Panc1 (cell line): ENCODE results near the gene MYLK. TPM values are rescaled to one million over a fixed set of nuclear protein-coding genes. Genes with fewer than 3 reads are reported as not detected.

ENCODE experiments used
- ATAC-seq: fragments of 200-7000 bp; cut with Tn5 transposase; 2 replicates; pipeline ENCODE4 v1.9.1; 2020; ENCODE audit warnings: mild to moderate bottlenecking, moderate library complexity
- BruUV-seq: library from RNA; stranded (reverse); fragments of 400-500 nt; replicated peaks from 2 replicates; lab custom pipeline; 2021; lab: Mats Ljungman, UMichigan
- CTCF ChIA-PET: fragments of 300-600 bp; sonication (Branson Sonifier 250); formaldehyde crosslinking; loops from one replicate; lab custom pipeline; 2022; ENCODE audit warnings: antibody characterized with exemption; lab: Charles Lee
- POLR2A ChIA-PET: fragments of 300-600 bp; sonication (Branson Sonifier 250); formaldehyde crosslinking; loops from one replicate; lab custom pipeline; 2022; ENCODE audit warnings: antibody characterized with exemption; lab: Charles Lee
- DNase-seq: peaks from one replicate; pipeline ENCODE4 v3.0.0-alpha.2; 2010; ENCODE audit warnings: low read depth, low spot score
- H3K27ac ChIP-seq: 2 replicates; pipeline ENCODE4 v1.5.1; 2011; ENCODE audit warnings: mild to moderate bottlenecking, low read length, inconsistent platforms
- H3K27me3 ChIP-seq: fragments of 200-500 bp; sonication (Bioruptor generic); 2 replicates; pipeline ENCODE4 v1.6.0; 2014; ENCODE audit warnings: low read length, inconsistent platforms; ENCODE audit not compliant: control insufficient read depth, insufficient read depth
- H3K36me3 ChIP-seq: fragments of 200-500 bp; sonication (Bioruptor generic); 2 replicates; pipeline ENCODE4 v1.5.1; 2014; ENCODE audit warnings: inconsistent platforms, mild to moderate bottlenecking, low read length, moderate library complexity; ENCODE audit not compliant: control insufficient read depth, insufficient read depth
- H3K4me1 ChIP-seq: 2 replicates; pipeline ENCODE4 v1.5.1; 2011; ENCODE audit warnings: inconsistent platforms, mild to moderate bottlenecking, low read length, moderate library complexity; ENCODE audit not compliant: control insufficient read depth, insufficient read depth
- H3K4me3 ChIP-seq, 2 experiments: 2 replicates each; pipeline ENCODE4 v1.5.1; 2011 to 2012; ENCODE audit warnings: low read depth in 2 of 2, low read length in 2 of 2, mild to moderate bottlenecking in 2 of 2, inconsistent platforms in 1 of 2, moderate library complexity in 1 of 2
- H3K9me3 ChIP-seq: fragments of 200-500 bp; sonication (Bioruptor generic); 2 replicates; pipeline ENCODE4 v1.5.1; 2014; ENCODE audit warnings: low read depth, mild to moderate bottlenecking, inconsistent platforms, low read length, moderate library complexity; ENCODE audit not compliant: control insufficient read depth, insufficient read depth
- POLR2AphosphoS5 ChIP-seq: IDR thresholded peaks from 2 replicates; pipeline ENCODE4 v1.6.1; 2012; ENCODE audit warnings: mild to moderate bottlenecking, low read depth, low read length, moderate library complexity
- SIN3A ChIP-seq: IDR thresholded peaks from 2 replicates; pipeline ENCODE4 v1.6.1; 2012; ENCODE audit warnings: low read depth, mild to moderate bottlenecking, low read length, moderate library complexity, borderline replicate concordance; ENCODE audit not compliant: insufficient read depth
- TCF7L2 ChIP-seq: IDR thresholded peaks from 2 replicates; pipeline ENCODE4 v1.6.1; 2011; ENCODE audit warnings: mild to moderate bottlenecking, low read depth, low read length, inconsistent platforms
- in situ Hi-C: cut with HindIII; loops from 2 replicates; pipeline ENCODE4 v1.10.0; 2016; ENCODE audit warnings: low sequenced_read_pairs, low pct_unique_long_range_greater_than_20kb
- intact Hi-C: fragments of 100-400 bp; cut with micrococcal nuclease; formaldehyde crosslinking; loops from one replicate; pipeline ENCODE4 v1.10.0; 2022; ENCODE audit not compliant: unreplicated experiment
- total RNA-seq: library from RNA; stranded (reverse); gene quantifications from one replicate; pipeline ENCODE4 v1.2.1, GENCODE V29; 2021; ENCODE audit not compliant: unreplicated experiment
- TF ChIP-seq, protein P1 (sequence below), 2 experiments: IDR thresholded peaks; 2 replicates each; pipeline ENCODE4 v1.6.1; 2011 to 2012; ENCODE audit warnings: low read depth in 2 of 2, control low read depth in 1 of 2, low read length in 1 of 2, mild to moderate bottlenecking in 1 of 2, moderate library complexity in 1 of 2; ENCODE audit not compliant: insufficient read depth in 1 of 2
- TF ChIP-seq, protein P2 (sequence below): fragments of 450-650 bp; IDR thresholded peaks from 2 replicates; pipeline ENCODE4 v1.5.1; 2017; ENCODE audit warnings: mild to moderate bottlenecking

MYLK gene
- total RNA-seq, 1 experiment from 2014 or later: 29.7 TPM

DNA sequence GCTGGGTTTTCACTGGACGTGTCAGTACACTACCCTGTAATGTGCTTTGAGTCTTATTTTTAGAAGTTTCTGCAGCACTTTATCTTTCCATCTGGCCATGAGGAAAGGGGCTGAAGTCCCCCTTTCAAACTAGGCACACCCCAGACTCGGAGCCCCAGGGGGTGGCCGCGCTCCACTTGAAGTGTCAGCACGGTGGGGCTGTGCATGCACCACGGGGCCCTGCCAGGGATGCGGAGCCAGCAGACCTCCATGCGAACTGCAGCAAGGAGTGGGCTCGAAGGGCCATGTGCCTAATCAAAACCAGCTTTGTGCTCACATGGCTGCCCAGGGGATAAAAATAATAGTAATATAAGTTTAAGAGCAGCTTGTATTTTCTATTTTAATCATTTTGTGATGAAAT is 198.4 kb downstream of the MYLK start:
- TF ChIP-seq POLR2AphosphoS5 (no peak), SIN3A (no peak), TCF7L2 (no peak)
- TF ChIP-seq, protein P1, sequence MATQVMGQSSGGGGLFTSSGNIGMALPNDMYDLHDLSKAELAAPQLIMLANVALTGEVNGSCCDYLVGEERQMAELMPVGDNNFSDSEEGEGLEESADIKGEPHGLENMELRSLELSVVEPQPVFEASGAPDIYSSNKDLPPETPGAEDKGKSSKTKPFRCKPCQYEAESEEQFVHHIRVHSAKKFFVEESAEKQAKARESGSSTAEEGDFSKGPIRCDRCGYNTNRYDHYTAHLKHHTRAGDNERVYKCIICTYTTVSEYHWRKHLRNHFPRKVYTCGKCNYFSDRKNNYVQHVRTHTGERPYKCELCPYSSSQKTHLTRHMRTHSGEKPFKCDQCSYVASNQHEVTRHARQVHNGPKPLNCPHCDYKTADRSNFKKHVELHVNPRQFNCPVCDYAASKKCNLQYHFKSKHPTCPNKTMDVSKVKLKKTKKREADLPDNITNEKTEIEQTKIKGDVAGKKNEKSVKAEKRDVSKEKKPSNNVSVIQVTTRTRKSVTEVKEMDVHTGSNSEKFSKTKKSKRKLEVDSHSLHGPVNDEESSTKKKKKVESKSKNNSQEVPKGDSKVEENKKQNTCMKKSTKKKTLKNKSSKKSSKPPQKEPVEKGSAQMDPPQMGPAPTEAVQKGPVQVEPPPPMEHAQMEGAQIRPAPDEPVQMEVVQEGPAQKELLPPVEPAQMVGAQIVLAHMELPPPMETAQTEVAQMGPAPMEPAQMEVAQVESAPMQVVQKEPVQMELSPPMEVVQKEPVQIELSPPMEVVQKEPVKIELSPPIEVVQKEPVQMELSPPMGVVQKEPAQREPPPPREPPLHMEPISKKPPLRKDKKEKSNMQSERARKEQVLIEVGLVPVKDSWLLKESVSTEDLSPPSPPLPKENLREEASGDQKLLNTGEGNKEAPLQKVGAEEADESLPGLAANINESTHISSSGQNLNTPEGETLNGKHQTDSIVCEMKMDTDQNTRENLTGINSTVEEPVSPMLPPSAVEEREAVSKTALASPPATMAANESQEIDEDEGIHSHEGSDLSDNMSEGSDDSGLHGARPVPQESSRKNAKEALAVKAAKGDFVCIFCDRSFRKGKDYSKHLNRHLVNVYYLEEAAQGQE (IDR thresholded peaks at IDR 0.05; ENCODE audit: insufficient read depth in 1 of 2, low read depth in 2 of 2, low read length in 1 of 2): no peak
- TF ChIP-seq, protein P2, sequence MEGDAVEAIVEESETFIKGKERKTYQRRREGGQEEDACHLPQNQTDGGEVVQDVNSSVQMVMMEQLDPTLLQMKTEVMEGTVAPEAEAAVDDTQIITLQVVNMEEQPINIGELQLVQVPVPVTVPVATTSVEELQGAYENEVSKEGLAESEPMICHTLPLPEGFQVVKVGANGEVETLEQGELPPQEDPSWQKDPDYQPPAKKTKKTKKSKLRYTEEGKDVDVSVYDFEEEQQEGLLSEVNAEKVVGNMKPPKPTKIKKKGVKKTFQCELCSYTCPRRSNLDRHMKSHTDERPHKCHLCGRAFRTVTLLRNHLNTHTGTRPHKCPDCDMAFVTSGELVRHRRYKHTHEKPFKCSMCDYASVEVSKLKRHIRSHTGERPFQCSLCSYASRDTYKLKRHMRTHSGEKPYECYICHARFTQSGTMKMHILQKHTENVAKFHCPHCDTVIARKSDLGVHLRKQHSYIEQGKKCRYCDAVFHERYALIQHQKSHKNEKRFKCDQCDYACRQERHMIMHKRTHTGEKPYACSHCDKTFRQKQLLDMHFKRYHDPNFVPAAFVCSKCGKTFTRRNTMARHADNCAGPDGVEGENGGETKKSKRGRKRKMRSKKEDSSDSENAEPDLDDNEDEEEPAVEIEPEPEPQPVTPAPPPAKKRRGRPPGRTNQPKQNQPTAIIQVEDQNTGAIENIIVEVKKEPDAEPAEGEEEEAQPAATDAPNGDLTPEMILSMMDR: no peak
- intact Hi-C loops (no loop called here), in situ Hi-C loops (no loop called here)
- Histone ChIP-seq H3K27ac (no peak overlapping the region), H3K9me3 (no peaks in the 10 kb centered on the region), H3K4me1 (peaks cover 3% of the 10 kb centered on the region; the same call in 1 of the 2 replicates), H3K36me3 (no peaks in the 10 kb centered on the region), H3K4me3 (no peak overlapping the region), H3K27me3 (no peaks in the 10 kb centered on the region)
- no TSS peak for BruUV-seq
- DNase-seq: no peak
- ChIA-PET POLR2A (interaction anchor here (0.6 kb wide), 1 partner anchor 155 kb away, joined by 3 read pairs; no protein-coding TSS in a partner anchor), CTCF (interaction anchor here (0.6 kb wide), 1 partner anchor 134 kb away, joined by 3 read pairs; no protein-coding TSS in a partner anchor)
- no peak for ATAC-seq

DNA sequence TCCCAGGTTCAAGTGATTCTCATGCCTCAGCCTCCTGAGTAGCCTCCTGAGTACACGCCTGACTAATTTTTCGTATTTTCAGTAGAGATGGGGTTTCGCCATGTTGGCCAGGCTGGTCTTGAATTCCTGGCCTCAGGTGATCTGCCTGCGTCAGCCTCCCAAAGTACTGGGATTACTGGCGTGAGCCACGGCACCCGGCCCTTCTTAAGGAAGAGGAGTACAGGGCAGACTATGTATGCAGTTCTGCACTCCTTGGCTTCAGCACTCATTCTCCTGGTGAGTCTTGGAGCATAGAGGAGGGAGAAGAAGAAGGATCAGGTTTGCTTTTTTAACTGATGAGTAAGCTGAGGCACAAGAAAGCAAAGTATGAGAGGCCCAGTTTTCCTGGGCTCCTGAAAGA is 199.5 kb downstream of the MYLK start:
- BruUV-seq: no TSS peak
- in situ Hi-C loops: no loop called here
- DNase-seq (no peak), ATAC-seq (no peak)
- Histone ChIP-seq H3K36me3 (no peaks in the 10 kb centered on the region), H3K27ac (no peak overlapping the region), H3K27me3 (no peaks in the 10 kb centered on the region), H3K4me1 (peaks cover 3% of the 10 kb centered on the region; the same call in 1 of the 2 replicates), H3K9me3 (no peaks in the 10 kb centered on the region), H3K4me3 (no peak overlapping the region)
- intact Hi-C loops: no loop called here
- TF ChIP-seq, protein P1 (IDR thresholded peaks at IDR 0.05; ENCODE audit: insufficient read depth in 1 of 2, low read depth in 2 of 2, low read length in 1 of 2): no peak
- TF ChIP-seq, protein P2: no peak
- no peak for TF ChIP-seq POLR2AphosphoS5
- no peak for TF ChIP-seq TCF7L2
- TF ChIP-seq SIN3A: no peak
- ChIA-PET CTCF (no interaction called here), POLR2A (no interaction called here)
